GM15510 (cell line): Measurements from ENCODE around the gene ERCC6.

Experiments used
- POLR2A ChIP-seq: IDR thresholded peaks from 3 replicates; pipeline ENCODE4 v1.6.1; 2011; ENCODE audit warnings: borderline replicate concordance; ENCODE audit not compliant: insufficient read length; ENCODE audit errors: extremely low read depth

ERCC6 gene

GRCh38 chr10:49560526-49560925 lies 21.6 kb upstream of the ERCC6 start:
- TF ChIP-seq POLR2A, result no peak

- no peak for TF ChIP-seq POLR2A
Observed at GRCh38 chr10:49559476-49559875, 20.6 kb upstream of the ERCC6 start.

GRCh38 chr10:49558190-49558589 lies 19.3 kb upstream of the ERCC6 start:
- no peak for TF ChIP-seq POLR2A

- no peak for TF ChIP-seq POLR2A
Observed at GRCh38 chr10:49557681-49558080, 18.8 kb upstream of the ERCC6 start.

- TF ChIP-seq POLR2A, result no peak
Observed at GRCh38 chr10:49556723-49557122, 17.8 kb upstream of the ERCC6 start.

- TF ChIP-seq POLR2A, result no peak
Observed at GRCh38 chr10:49552277-49552676, 13.4 kb upstream of the ERCC6 start.

GRCh38 chr10:49550563-49550962 lies 11.6 kb upstream of the ERCC6 start:
- no peak for TF ChIP-seq POLR2A

- no peak for TF ChIP-seq POLR2A
Observed at GRCh38 chr10:49549640-49550346, 10.9 kb upstream of the ERCC6 start.

GRCh38 chr10:49543604-49544003 lies 4.7 kb upstream of the ERCC6 start:
- no peak for TF ChIP-seq POLR2A

GRCh38 chr10:49542353-49542752 lies 3.4 kb upstream of the ERCC6 start:
- no peak for TF ChIP-seq POLR2A

- no peak for TF ChIP-seq POLR2A
Observed at GRCh38 chr10:49541762-49542161, 2.8 kb upstream of the ERCC6 start.

GRCh38 chr10:49540056-49540797 lies 1.3 kb upstream of the ERCC6 start:
- TF ChIP-seq POLR2A, result no peak

- no peak for TF ChIP-seq POLR2A
Observed at GRCh38 chr10:49539320-49539885, 482 bp upstream of the ERCC6 start.

GRCh38 chr10:49534670-49535381 lies 4.1 kb downstream of the ERCC6 start:
- TF ChIP-seq POLR2A, result peak; percentile 22

GRCh38 chr10:49532461-49532860 lies 6.5 kb downstream of the ERCC6 start:
- no peak for TF ChIP-seq POLR2A
